ENCODE data around the gene CCDC12.
"Not testable (repeated sequence)": the region's sequence is repeated elsewhere in the genome, so short reads cannot be mapped to it uniquely, and the experiment has no call there.

Gene CCDC12

GRCh38 chr3:46921871-46922271 is 54.7 kb downstream of the CCDC12 start:
- DNase-seq, result peak; percentile 6

GRCh38 chr3:46921041-46921440 is 55.5 kb downstream of the CCDC12 start:
- DNase-seq, result no peak

GRCh38 chr3:46918634-46919033 is 57.9 kb downstream of the CCDC12 start:
- no peak for DNase-seq

- no peak for DNase-seq
These were observed 58.3 kb downstream of the CCDC12 start for GRCh38 chr3:46918202-46918601.

- DNase-seq, result no peak
These were observed 59.3 kb downstream of the CCDC12 start for GRCh38 chr3:46917257-46917656.

- no peak for DNase-seq
These were observed 59.7 kb downstream of the CCDC12 start for GRCh38 chr3:46916799-46917198.

DNA sequence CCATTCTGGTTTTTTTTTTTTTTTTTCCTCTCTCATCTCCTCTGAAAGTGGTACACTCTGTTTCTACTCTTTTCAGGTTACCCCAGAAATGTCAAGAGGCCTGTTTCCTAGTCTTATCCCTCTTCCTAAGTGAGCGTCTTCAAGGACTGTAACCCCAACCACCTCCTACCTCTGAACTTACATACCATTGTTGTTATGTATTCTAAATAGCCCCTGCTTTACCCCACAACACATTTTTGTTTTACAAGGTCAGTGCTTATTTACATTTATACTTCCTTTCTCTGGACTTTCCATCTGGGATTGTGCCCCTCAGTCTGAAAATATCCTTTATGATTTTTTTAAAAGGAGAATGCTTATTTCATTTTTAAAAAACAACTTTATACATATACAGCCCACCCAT is 60.3 kb downstream of the CCDC12 start:
- no peak for DNase-seq

- no peak for DNase-seq
These were observed 61.2 kb downstream of the CCDC12 start for GRCh38 chr3:46915297-46915822.

DNA sequence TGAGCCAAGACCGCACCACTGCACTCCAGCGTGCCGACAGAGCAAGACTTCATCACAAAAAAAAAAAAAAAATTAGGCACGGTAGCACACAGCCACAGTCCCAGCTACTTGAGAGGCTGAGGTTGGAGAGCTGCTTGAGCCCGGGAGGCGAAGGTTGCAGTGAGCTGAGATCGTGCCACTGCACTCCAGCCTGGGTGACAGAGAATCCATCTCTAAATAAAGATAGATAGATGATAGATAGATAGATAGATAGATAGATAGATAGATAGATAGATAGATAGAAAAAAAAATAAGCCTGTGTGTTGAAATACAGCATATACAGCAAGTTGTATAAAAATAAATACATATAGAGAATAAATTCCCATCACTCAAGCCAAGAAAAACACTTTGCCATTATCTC is 61.7 kb downstream of the CCDC12 start:
- DNase-seq, result no peak

DNA sequence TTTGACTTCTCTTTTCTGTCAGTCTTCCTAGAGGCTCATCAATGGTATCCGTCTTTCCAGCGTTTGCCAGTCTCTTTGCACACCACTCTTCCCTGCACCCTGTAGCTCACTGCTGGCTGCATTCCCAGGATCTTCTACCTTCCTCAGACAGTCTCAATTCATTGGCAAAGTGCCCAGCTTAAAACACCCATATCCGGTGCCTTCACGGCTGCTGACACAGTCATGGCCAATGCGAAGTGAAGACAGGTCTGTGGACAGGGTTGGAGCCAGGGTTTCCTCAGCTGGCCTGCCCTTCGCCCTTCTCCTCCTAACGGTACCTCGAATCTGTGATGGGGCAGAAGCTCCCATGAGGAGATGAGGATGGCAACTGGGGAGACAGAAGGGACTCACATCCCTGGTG is 62.9 kb downstream of the CCDC12 start:
- no peak for DNase-seq

- no peak for DNase-seq
These were observed 63.6 kb downstream of the CCDC12 start for GRCh38 chr3:46912986-46913385.

- not testable (repeated sequence) for DNase-seq
These were observed 65.6 kb downstream of the CCDC12 start for GRCh38 chr3:46910914-46911313.

- DNase-seq, result no peak
These were observed 66.3 kb downstream of the CCDC12 start for GRCh38 chr3:46910166-46910760.

DNA sequence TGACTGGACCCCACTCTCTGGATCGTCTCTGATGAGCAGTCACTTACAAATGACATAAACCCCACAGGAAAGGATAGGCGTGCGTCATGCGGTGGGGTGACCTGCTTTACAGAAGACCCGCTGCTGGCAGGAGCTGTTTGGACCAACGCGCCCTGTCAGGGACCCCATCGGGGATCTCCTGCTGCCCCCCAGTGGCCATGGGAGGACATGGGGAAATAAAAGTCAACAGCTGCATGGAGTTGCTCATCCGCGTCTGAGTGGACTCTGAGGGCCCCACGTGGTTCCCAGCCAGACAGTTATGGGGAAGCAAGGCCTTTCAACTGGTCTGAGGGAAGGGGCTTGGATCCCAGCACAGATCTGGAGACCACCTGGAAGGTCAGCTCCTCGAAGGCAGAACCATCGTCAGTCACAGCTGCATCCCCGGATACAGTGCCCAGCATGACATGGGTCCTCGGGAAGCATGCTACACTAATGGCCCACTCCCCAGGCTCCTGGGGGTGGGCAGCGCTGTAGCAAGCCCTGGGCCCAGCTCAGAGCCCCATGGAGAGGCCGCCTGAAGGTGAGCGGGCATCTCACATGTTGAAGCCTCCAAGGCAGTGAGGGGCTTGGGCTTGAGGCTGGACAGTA is 66.9 kb downstream of the CCDC12 start:
- DNase-seq, result peak; percentile 80

GRCh38 chr3:46908986-46909534 is 67.5 kb downstream of the CCDC12 start:
- DNase-seq, result no peak

DNA sequence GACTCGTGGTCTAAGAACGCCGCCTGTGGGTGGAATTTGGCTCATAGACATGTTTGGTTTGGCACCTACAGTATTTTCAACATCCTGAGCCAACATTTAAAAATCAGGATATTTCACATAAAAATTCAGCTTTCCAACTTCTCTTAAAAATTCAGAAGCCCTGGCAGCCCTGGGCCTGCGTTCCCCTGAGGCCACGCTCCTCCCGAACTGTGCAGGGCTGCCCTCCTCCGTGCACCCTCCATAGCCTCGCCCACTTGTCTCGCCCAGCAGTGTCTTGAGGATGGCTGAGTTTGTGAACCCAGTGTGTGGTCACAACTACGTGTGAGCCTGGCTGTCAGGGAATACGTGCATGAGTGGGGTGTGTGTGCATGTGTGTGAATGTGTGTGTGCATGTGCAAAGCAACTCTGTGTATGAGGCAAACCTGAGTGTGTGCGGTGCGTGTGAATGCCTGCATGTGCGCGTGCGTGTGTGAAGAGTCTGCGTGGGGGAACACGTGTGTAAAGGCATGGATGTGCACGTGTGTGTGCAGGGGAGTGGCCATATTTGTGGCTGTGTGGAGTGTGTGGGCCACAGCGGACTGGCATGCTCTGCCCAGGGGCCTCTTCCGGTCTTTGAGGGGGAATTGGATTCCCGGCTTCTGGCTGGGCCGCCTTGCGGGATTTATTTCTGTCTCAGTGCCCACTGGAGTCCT is 68.1 kb downstream of the CCDC12 start:
- DNase-seq, result no peak

DNA sequence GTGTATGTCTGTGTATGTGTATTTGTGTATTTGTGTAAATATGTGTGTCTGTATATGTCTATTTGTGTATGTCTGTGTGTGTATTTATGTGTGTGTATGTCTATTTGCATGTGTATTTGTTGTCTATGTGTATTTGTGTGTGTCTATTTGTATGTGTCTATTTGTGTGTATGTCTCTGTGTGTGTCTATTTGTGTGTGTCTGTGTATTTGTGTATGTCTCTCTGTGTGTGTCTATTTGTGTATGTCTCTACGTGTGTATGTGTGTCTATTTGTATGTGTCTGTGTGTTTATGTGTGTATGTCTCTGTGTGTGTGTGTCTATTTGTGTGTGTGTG is 68.6 kb downstream of the CCDC12 start:
- DNase-seq, result no peak

DNA sequence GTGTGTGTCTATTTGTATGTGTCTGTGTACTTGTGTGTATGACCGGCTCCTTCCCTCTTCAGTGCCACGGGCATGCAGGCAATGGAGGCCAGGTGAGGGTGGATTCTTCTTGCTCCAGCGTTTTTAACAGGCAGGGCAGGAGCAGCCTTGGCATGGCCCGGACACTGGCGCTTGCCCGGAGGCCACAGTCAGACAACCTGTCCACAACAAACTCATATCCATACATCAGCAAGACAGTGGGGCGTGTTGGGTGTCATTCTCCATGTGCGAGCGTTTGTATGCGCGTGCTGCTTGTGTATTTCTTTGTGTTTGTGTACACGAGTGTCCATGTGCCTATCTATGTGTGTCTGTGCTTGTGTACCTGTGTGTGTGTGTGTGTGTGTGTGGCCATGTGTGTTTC is 69.3 kb downstream of the CCDC12 start:
- DNase-seq, result no peak

- no peak for DNase-seq
These were observed 70.0 kb downstream of the CCDC12 start for GRCh38 chr3:46906471-46907058.

DNA sequence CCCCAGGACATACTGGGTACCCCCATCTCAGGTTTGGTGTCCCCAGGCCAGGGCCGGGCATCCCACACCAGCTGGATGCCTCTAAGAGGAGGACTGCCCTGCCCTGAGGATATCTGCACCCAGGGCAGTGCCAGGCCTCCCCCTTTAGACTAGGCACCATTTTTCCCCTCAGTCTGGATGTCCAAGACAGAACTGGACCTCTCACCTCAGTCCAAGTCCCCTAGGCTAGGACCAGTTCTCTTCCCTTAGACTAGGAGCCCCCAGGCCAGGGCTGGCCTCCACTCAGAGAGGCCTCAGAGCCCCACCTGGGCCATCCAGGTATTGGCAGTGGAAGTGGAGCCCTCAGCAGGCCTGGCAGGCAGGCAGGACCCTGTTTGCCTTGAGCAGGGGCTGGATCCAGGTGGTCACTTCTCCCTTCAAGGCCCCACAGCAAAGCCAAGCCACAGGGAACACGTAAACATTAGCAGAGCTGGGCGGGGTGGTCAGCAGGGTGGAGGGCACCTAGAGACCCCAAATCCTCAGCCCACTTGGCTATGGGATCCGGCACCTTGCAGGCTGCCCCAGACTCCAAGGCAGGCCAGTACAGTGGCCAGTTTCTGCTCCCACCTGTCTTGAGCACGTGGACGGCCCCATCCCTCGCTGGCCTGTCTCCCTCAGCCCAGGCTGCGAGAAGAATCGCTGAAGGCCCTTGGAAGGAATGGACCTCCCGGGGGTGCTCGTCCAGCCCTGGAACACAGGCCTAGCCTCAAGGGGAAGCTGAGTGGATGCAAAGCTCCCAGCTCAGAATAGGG is 70.7 kb downstream of the CCDC12 start:
- no peak for DNase-seq

- DNase-seq, result no peak
These were observed 71.4 kb downstream of the CCDC12 start for GRCh38 chr3:46905213-46905560.

GRCh38 chr3:46904303-46905212 is 72.0 kb downstream of the CCDC12 start:
- DNase-seq, result no peak

Measured in CD4-positive, alpha-beta T cell treated with Interleukin-15 for 1 hour (primary cell).